Measurements from ENCODE around the gene ONECUT1.

Gene ONECUT1

GRCh38 chr15:52796753-52797520 is 6.8 kb upstream of the ONECUT1 start:
- DNase-seq (ENCODE audit: low spot score) = no peak

- DNase-seq (ENCODE audit: low spot score) = no peak
Measured at GRCh38 chr15:52796228-52796521, 6.0 kb upstream of the ONECUT1 start.

GRCh38 chr15:52795464-52796227 is 5.5 kb upstream of the ONECUT1 start:
- no peak for DNase-seq (ENCODE audit: low spot score)

- DNase-seq (ENCODE audit: low spot score) = no peak
Measured at GRCh38 chr15:52794665-52795463, 4.7 kb upstream of the ONECUT1 start.

- DNase-seq (ENCODE audit: low spot score) = no peak
Measured at GRCh38 chr15:52791776-52792175, 1.6 kb upstream of the ONECUT1 start.

GRCh38 chr15:52790941-52791751 is 1.0 kb upstream of the ONECUT1 start:
- no peak for DNase-seq (ENCODE audit: low spot score)

GRCh38 chr15:52789601-52790168 is 451 bp downstream of the ONECUT1 start:
- no peak for DNase-seq (ENCODE audit: low spot score)

- no peak for DNase-seq (ENCODE audit: low spot score)
Measured at GRCh38 chr15:52789008-52789600, 1.0 kb downstream of the ONECUT1 start.

GRCh38 chr15:52788099-52788986 is 1.8 kb downstream of the ONECUT1 start:
- no peak for DNase-seq (ENCODE audit: low spot score)

- DNase-seq (ENCODE audit: low spot score) = no peak
Measured at GRCh38 chr15:52787549-52788098, 2.5 kb downstream of the ONECUT1 start.

- no peak for DNase-seq (ENCODE audit: low spot score)
Measured at GRCh38 chr15:52787123-52787503, 3.0 kb downstream of the ONECUT1 start.

- no peak for DNase-seq (ENCODE audit: low spot score)
Measured at GRCh38 chr15:52786436-52787122, 3.6 kb downstream of the ONECUT1 start.

GRCh38 chr15:52785672-52786406 is 4.3 kb downstream of the ONECUT1 start:
- no peak for DNase-seq (ENCODE audit: low spot score)

GRCh38 chr15:52784799-52785671 is 5.1 kb downstream of the ONECUT1 start:
- no peak for DNase-seq (ENCODE audit: low spot score)

GRCh38 chr15:52783929-52784798 is 6.0 kb downstream of the ONECUT1 start:
- DNase-seq (ENCODE audit: low spot score) = no peak

GRCh38 chr15:52783191-52783829 is 6.8 kb downstream of the ONECUT1 start:
- no peak for DNase-seq (ENCODE audit: low spot score)
